ENCODE results near the gene CXCR1. TPM values are rescaled to one million over a fixed set of nuclear protein-coding genes. Genes with fewer than 3 reads are reported as not detected.

Gene CXCR1
- total RNA-seq (2014; rRNA removed; shearing (Covaris generic)): not detected in 2 replicates

DNA sequence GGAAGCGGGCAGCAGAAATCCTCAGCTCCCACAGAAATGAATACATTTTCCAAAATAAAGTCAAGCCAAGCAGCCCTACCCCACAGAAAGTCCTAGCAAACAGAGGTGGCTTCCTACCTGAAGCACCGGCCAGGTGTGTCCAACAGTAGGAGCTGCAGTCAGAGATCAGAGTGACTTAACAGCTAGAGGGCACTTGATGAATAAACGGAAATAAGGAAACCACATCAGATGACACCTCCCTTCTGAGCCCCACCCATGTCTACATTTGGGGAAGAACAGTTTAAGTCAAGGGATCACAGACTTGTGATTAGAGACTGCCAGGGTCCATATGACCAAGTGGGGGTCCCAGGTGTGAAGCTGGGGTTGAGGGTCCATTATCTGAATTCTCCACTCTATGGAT lies at the start of gene CXCR1:
CXCR1 (minus strand) TSS at position 172 of the 400 bp plus-strand sequence. CDS start 1,751 bp downstream, outside the sequence.
- no peaks in the 10 kb centered on the region for H3K36me3 ChIP-seq (replicated peaks; ENCODE audit: control insufficient read depth, insufficient read depth, low read length)
- no peaks in the 10 kb centered on the region; the same call in 1 of the 2 replicates for H3K27me3 ChIP-seq (ENCODE audit: control insufficient read depth, insufficient read depth, low read length)
- H3K4me3 ChIP-seq (ENCODE audit: insufficient read depth, low read depth, low read length): no peak within 1 kb of the TSS
- DNase-seq: no peak

DNA sequence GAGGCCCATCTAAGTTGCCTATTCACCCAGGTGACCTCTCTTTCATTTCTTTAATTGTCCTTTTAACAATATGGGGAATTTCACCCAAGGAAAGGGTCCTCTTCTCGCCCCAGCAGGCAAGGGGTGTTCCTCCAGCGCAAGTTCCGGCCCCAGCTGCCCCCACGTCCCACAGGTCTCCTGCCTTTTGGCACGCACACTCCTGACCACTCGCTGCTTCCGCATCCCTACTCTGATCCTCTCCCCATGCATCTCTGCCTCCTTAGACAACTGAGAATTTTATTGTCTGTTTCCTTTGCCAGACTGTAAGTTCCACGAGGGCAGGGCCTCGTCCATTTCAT lies 49.5 kb upstream of the CXCR1 start:
- Histone ChIP-seq H3K27me3 (ENCODE audit: control insufficient read depth, insufficient read depth, low read length) (no peaks in the 10 kb centered on the region; the same call in 1 of the 2 replicates), H3K36me3 (replicated peaks; ENCODE audit: control insufficient read depth, insufficient read depth, low read length) (no peaks in the 10 kb centered on the region; the same call in 1 of the 2 replicates), H3K4me3 (ENCODE audit: insufficient read depth, low read depth, low read length) (peak overlapping the region; percentile 88)
- DNase-seq: no peak

DNA sequence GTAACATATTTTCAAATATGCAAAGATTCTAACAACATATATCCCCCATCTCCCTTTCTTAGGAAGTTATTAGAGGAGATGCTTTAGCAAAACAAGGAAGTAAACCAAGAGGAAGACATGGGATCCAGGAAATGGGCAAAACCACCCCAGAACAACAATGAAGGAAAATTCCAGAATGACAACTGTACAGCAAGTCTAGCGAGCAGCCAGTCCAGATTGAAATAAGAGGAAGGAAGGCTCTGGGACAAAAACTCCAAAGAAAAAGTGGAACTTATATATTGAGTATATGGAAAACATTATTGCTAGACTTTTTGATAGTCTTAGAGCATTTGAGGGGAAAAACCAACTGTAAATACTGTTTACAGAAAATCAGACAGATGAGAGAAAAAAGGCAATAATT lies 47.4 kb upstream of the CXCR1 start:
- H3K4me3 ChIP-seq (ENCODE audit: insufficient read depth, low read depth, low read length): no peak overlapping the region
- no peaks in the 10 kb centered on the region for H3K36me3 ChIP-seq (replicated peaks; ENCODE audit: control insufficient read depth, insufficient read depth, low read length)
- no peak for DNase-seq
- H3K27me3 ChIP-seq (ENCODE audit: control insufficient read depth, insufficient read depth, low read length): no peaks in the 10 kb centered on the region; the same call in 1 of the 2 replicates

DNA sequence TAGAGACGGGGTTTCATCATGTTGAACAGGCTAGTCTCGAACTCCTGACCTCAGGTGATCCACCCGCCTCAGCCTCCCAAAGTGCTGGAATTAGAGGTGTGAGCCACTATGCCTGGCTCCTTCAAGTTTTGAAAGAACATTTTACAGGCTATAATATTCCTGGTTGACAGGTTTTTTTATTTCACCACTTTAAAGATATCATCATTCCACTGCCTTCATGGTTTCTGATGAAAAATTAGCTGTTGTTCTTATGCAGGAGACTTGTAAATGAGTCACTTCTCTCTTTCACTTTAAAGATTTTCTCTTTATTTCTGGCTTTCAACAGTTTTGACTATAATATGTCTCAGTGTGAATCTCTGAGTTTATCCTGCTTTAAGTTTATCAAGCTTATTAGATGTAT lies 42.3 kb upstream of the CXCR1 start:
- no peak for DNase-seq
- no peaks in the 10 kb centered on the region; the same call in 1 of the 2 replicates for H3K27me3 ChIP-seq (ENCODE audit: control insufficient read depth, insufficient read depth, low read length)

DNA sequence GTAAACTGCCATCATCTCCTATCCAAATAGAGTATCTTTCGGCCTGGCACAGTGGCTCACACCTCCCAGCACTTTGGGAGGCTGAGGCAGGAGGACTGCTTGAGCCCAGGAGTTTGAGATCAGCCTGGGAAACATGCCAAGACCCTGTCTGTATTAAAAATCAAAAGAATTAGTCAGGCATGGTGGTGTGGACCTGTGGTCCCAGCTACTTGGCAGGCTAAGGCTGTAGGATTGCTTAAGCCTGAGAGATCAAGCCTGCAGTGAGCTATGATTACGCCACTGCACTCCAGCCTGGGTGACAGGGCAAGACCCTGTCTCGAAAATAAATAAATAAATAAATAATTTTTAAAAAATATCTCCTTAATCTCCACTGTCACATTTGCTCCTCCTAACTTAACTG lies 35.5 kb upstream of the CXCR1 start:
- Histone ChIP-seq H3K27me3 (ENCODE audit: control insufficient read depth, insufficient read depth, low read length) (no peaks in the 10 kb centered on the region; the same call in 1 of the 2 replicates), H3K36me3 (replicated peaks; ENCODE audit: control insufficient read depth, insufficient read depth, low read length) (no peaks in the 10 kb centered on the region), H3K4me3 (ENCODE audit: insufficient read depth, low read depth, low read length) (no peak overlapping the region)
- no peak for DNase-seq

More for the DNA sequence above, 42.3 kb upstream of the CXCR1 start:
- Histone ChIP-seq H3K36me3 (replicated peaks; ENCODE audit: control insufficient read depth, insufficient read depth, low read length) (no peaks in the 10 kb centered on the region), H3K4me3 (ENCODE audit: insufficient read depth, low read depth, low read length) (no peak overlapping the region)

DNA sequence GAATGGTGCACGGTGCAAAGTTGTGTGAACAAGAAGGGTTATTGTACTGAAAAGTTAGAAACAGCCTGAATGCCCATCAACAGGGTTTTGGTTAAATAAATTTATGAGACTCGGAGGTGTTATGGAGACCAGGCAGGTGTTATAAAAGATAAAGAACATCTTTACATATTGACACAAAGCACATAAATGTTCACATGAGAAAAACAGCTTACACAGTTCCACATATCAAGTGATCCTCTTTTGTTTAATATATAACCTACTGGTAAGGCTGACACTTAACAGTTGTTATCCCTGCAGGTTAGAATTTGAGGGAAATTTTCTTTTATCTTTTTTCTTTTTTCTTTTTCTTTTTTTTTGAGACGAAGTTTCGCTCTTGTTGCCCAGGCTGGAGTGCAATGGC lies 30.2 kb upstream of the CXCR1 start:
- no peak overlapping the region for H3K4me3 ChIP-seq (ENCODE audit: insufficient read depth, low read depth, low read length)
- no peaks in the 10 kb centered on the region; the same call in 1 of the 2 replicates for H3K27me3 ChIP-seq (ENCODE audit: control insufficient read depth, insufficient read depth, low read length)
- DNase-seq: no peak
- no peaks in the 10 kb centered on the region for H3K36me3 ChIP-seq (replicated peaks; ENCODE audit: control insufficient read depth, insufficient read depth, low read length)

DNA sequence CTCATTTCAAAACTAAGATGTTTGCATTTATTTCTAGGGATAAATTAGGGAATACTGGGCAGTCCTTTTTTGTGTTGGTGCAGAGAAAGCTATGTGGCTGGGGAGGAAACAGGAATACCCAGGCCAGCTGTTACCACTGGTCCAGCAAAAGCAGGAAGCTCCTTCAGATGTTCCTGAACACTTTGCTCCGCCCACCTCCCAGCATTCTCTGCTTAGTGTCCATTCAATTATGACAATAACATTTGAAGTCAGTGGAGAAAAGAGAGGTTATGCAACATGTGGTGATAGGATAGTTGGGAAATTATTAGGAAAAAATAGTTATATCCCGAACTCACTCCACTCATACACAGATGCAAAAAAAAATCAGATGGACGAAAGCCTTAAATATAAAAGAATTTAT lies 28.1 kb upstream of the CXCR1 start:
- H3K27me3 ChIP-seq (ENCODE audit: control insufficient read depth, insufficient read depth, low read length): no peaks in the 10 kb centered on the region; the same call in 1 of the 2 replicates
- no peak for DNase-seq
- H3K36me3 ChIP-seq (replicated peaks; ENCODE audit: control insufficient read depth, insufficient read depth, low read length): no peaks in the 10 kb centered on the region
- no peak overlapping the region for H3K4me3 ChIP-seq (ENCODE audit: insufficient read depth, low read depth, low read length)

DNA sequence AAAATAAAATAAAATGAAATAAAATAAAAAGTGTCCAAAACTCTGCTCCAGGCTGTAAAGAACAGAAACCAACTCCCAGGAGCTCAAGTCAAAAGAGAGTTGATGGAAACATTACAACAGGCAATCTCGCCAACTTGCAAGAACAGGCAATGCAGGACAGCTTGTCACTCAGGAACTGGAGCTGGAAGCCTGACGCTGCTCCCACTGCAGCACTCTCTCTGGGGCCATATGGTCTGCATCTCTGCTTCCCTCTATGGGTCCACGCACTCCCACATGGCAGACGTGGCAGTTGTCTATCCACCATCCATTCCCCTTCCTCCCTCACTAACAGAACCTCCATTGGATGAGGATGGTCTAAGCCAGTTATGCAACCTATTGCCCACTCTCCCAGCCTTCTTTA lies 26.9 kb upstream of the CXCR1 start:
- H3K36me3 ChIP-seq (replicated peaks; ENCODE audit: control insufficient read depth, insufficient read depth, low read length): no peaks in the 10 kb centered on the region
- H3K4me3 ChIP-seq (ENCODE audit: insufficient read depth, low read depth, low read length): no peak overlapping the region
- no peak for DNase-seq
- no peaks in the 10 kb centered on the region; the same call in 1 of the 2 replicates for H3K27me3 ChIP-seq (ENCODE audit: control insufficient read depth, insufficient read depth, low read length)

DNA sequence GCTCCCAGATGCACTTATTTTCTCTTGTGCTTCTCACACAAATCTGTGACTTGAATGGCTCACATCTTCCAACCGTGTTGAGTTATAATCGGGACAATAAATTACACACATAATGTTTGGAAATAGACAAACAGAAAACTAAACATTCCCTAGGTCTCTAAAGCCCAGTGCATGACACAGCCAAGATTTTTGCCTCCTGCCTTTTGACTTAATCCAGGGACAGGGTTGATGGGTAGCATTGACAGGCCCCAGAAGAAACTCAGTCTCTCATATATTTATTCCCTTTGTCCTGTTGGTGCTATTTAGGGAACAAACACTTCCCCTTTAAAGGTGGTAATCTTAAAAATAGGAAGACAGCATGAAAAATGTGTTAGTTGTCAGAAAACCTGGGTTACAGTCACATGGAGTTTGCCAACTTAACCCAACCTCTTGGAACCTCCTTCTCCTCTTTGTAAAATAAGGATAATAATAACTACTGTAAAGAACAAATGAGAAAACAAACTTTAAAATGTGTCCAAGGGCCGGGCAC lies 26.2 kb upstream of the CXCR1 start:
- Histone ChIP-seq H3K4me3 (ENCODE audit: insufficient read depth, low read depth, low read length) (no peak overlapping the region), H3K27me3 (ENCODE audit: control insufficient read depth, insufficient read depth, low read length) (no peaks in the 10 kb centered on the region; the same call in 1 of the 2 replicates), H3K36me3 (replicated peaks; ENCODE audit: control insufficient read depth, insufficient read depth, low read length) (no peaks in the 10 kb centered on the region)
- no peak for DNase-seq

DNA sequence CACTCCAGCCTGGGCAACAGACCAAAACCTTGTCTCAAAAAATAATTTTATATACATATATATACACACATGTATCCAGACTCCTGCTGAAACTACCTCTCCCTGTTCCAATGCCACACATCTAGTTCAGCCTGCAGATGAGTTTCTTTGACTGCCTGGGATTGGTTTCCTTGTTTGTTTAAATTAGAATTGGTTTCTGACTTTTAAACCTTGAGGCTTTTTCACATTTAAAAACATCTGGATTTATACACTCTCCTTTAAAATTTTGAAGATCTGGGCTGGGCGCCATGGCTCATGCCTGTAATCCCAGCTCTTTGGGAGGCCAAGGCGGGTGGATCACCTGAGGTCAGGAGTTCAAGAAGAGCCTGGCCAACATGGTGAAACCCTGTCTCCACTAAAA lies 21.8 kb upstream of the CXCR1 start:
- DNase-seq: no peak
- no peak overlapping the region for H3K4me3 ChIP-seq (ENCODE audit: insufficient read depth, low read depth, low read length)
- no peaks in the 10 kb centered on the region for H3K36me3 ChIP-seq (replicated peaks; ENCODE audit: control insufficient read depth, insufficient read depth, low read length)
- H3K27me3 ChIP-seq (ENCODE audit: control insufficient read depth, insufficient read depth, low read length): no peaks in the 10 kb centered on the region

DNA sequence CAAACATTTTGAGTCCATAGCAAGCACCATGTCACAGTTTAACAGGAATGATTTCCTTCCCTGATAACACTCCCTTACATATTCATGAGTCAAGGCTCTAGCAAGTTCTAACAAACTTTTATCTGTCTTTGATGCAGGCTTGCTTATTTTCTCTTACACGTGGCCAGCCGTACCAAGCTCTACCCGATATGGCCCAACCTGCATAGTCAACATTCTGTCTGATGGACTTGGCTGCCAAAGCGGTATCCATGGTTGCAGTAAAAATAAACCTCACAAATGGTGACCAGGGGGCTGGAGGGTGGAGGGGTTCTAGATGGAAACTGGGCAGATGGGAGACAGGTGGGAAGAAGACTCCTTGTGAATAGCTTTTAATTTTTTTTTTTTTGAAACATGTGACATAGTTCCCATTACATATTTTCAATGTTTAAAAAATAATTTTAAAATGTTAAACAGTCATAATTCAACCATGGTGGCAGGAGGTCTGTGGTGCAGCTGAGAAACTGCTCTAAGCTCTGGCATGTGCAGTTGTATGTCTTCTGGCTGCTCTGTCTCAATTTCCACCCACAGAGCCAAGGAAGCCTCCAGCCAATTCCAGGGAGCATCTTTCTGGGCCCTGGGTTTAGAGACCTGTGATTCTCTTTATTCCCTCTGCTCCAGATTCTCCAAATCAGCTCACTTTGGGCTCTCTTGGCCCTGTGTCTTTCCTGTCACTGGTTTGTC lies 20.7 kb upstream of the CXCR1 start:
- no peak overlapping the region for H3K4me3 ChIP-seq (ENCODE audit: insufficient read depth, low read depth, low read length)
- H3K36me3 ChIP-seq (replicated peaks; ENCODE audit: control insufficient read depth, insufficient read depth, low read length): no peaks in the 10 kb centered on the region
- DNase-seq: no peak
- H3K27me3 ChIP-seq (ENCODE audit: control insufficient read depth, insufficient read depth, low read length): no peaks in the 10 kb centered on the region

DNA sequence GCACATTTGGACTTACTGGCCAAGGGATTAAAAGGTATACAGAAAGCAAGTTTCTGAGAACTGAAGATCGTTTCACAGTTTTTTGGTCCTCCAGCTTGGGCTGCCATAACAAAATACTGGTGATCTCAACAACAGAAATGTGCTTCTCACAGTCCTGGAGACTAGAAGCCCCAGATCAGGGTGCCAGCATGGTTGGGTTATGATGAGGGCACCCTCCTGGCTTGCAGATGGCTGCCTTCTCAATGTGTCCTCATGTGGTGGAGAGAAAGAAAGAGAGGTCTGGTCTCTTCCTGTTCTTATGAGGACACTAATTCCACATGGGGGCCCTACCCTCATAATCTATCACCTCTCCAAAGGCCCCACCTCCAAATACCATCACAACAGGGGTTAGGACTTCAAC lies 20.1 kb upstream of the CXCR1 start:
- DNase-seq: no peak

DNA sequence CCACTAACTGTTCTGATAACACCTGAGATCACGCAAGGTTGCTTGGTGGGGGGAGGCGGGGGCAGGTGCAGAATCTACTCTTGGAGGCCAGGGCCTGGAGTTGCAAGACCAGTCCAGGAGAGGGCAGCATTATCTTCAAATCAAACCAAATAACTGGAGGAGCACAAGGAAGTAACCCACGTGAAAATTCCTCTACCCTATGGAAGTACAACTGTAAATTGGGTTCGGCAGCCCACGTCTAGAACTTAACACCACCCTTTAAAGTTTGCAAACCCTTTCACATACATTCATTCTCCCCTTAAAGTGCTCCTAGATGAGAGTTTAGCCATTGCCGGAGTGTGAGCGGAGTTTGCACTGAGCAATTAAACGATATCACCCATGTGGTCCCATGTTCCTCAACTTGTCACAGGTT lies 19.6 kb upstream of the CXCR1 start:
- no peak overlapping the region for H3K4me3 ChIP-seq (ENCODE audit: insufficient read depth, low read depth, low read length)
- H3K36me3 ChIP-seq (replicated peaks; ENCODE audit: control insufficient read depth, insufficient read depth, low read length): no peaks in the 10 kb centered on the region
- H3K27me3 ChIP-seq (ENCODE audit: control insufficient read depth, insufficient read depth, low read length): no peaks in the 10 kb centered on the region
- peak; percentile 67 for DNase-seq

More for the DNA sequence above, 20.1 kb upstream of the CXCR1 start:
- Histone ChIP-seq H3K27me3 (ENCODE audit: control insufficient read depth, insufficient read depth, low read length) (no peaks in the 10 kb centered on the region), H3K36me3 (replicated peaks; ENCODE audit: control insufficient read depth, insufficient read depth, low read length) (no peaks in the 10 kb centered on the region), H3K4me3 (ENCODE audit: insufficient read depth, low read depth, low read length) (no peak overlapping the region)

DNA sequence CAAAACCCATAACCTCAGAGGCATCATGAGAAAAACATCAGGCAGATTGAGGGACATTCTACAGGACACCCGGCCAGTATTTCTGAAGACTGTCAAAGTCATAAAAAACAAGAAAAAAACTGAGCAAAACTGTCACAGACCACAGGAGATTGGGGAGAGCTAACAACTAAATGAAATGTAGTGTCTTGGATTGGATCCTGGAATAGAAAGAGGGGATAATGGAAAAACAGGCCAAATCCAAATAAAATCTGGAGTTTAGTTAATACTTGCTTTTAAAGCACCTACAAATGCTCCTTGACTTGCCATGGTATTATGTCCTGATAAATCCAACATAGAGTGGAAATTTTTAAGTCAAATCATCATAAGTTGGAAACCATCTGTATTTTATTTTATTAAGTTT lies 17.6 kb upstream of the CXCR1 start:
- Histone ChIP-seq H3K27me3 (ENCODE audit: control insufficient read depth, insufficient read depth, low read length) (no peaks in the 10 kb centered on the region), H3K4me3 (ENCODE audit: insufficient read depth, low read depth, low read length) (no peak overlapping the region), H3K36me3 (replicated peaks; ENCODE audit: control insufficient read depth, insufficient read depth, low read length) (no peaks in the 10 kb centered on the region)
- DNase-seq: no peak

DNA sequence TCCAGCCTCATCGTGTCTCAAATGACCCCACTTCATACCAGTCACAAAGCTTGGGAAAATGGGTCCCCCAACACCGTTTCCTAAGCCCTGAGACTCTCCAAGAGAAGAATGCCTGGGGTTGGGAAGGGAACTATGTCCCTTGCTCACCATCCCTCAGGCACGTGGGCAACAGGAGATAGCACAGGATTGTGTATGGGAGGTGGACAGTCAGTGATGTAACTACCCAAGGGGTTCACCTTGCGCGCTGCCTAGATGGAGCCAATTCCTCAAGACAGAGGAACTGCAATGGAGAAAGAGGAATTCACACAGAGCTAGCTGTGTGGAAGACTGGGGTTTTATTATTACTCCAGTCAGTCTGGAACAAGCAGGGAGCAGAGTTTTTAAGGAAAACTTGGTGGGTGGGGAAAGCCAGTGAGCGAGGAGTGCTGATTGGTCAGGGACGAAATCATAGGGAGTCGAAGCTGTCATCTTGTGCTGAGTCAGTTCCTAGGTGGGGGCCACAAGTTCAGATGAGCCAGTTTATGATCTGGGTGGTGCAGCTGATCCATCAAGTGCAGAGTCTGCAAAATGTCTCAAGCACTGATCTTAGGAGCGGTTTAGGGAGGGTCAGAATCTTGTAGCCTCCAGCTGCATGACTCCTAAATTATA lies 13.8 kb upstream of the CXCR1 start:
- Histone ChIP-seq H3K4me3 (ENCODE audit: insufficient read depth, low read depth, low read length) (no peak overlapping the region), H3K27me3 (ENCODE audit: control insufficient read depth, insufficient read depth, low read length) (no peaks in the 10 kb centered on the region), H3K36me3 (replicated peaks; ENCODE audit: control insufficient read depth, insufficient read depth, low read length) (no peaks in the 10 kb centered on the region)
- no peak for DNase-seq
